ENCODE measurements around the gene TCTA. TPM values are rescaled to one million over a fixed set of nuclear protein-coding genes. Genes with fewer than 3 reads are reported as not detected.
A peak's percentile ranks its signal among the peaks of the same experiment; 100 is the strongest.

TCTA gene, protein sequence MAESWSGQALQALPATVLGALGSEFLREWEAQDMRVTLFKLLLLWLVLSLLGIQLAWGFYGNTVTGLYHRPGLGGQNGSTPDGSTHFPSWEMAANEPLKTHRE
- 15.7 and 36.6 TPM in 2 replicates for total RNA-seq (2011; cell fraction: chromatin; rRNA removed; ENCODE audit: low replicate concordance)
- 21.7 and 24.9 TPM in 2 replicates for total RNA-seq (2011; cell fraction: nucleolus; rRNA removed)
- total RNA-seq (2011; cell fraction: nucleoplasm; rRNA removed): 23.7 and 33.4 TPM in 2 replicates
- total RNA-seq (2014; rRNA removed) (6.5 and 8.0 TPM in 2 replicates), total RNA-seq (2014; rRNA removed; fragmentation: Illumina TruSeq; extraction: Trizol) (6.4 and 6.6 TPM in 2 replicates), total RNA-seq (2015; rRNA removed; fragmentation: Illumina TruSeq; extraction: Trizol) (7.5 and 8.3 TPM in 2 replicates), total RNA-seq (2021) (7.7 and 8.2 TPM in 2 replicates), polyA plus RNA-seq (2011; rRNA removed) (9.3 and 11.7 TPM in 2 replicates), polyA plus RNA-seq (2014; fragmentation: Illumina TruSeq; extraction: Trizol) (14.6 and 15.4 TPM in 2 replicates), polyA plus RNA-seq (2014; fragmentation: Nextera tagmentation; extraction: Ambion mirVana) (1 to 10 TPM; 4.0 to 4.2 TPM), polyA plus RNA-seq (2014; rRNA removed) (8.8 and 9.5 TPM in 2 replicates), polyA minus RNA-seq (2011; rRNA and poly(A)+ RNA removed) (7.7 and 9.8 TPM in 2 replicates), Bru-seq, nascent RNA (percentile 68 among the genes with signal in this experiment), BruChase-seq, experiment 1, labeled RNA remaining after a 2-hour chase (percentile 63 among the genes with signal in this experiment), BruChase-seq, experiment 2, labeled RNA remaining after a 6-hour chase (percentile 61 among the genes with signal in this experiment)
- polyA plus RNA-seq (2011; cell fraction: cytosol; rRNA removed): 15.7 and 16.0 TPM in 2 replicates
- 4.7 and 9.4 TPM in 2 replicates for polyA plus RNA-seq (2011; cell fraction: nucleus; rRNA removed)
- 10.3 and 13.8 TPM in 2 replicates for polyA plus RNA-seq (2012)
- 4.1 and 4.7 TPM in 2 replicates for polyA minus RNA-seq (2011; cell fraction: cytosol; rRNA and poly(A)+ RNA removed)
- 5.7 and 8.4 TPM in 2 replicates for polyA minus RNA-seq (2011; cell fraction: nucleus; rRNA and poly(A)+ RNA removed)
- long read RNA-seq, experiment 1, partial matches to known transcripts: 4 of 8 reads
- long read RNA-seq, experiment 1, other reads (novel, unspliced or antisense): 0 of 8 reads
- long read RNA-seq, experiment 2, transcript TCTA-201 (3 exons, 2,146 nt): major isoform, 5 of 9 reads
- long read RNA-seq, experiment 2, partial matches to known transcripts: 0 of 9 reads
- long read RNA-seq, experiment 2, other reads (novel, unspliced or antisense): 4 of 9 reads
- long read RNA-seq, experiment 3, partial matches to known transcripts: 1 of 5 reads
- long read RNA-seq, experiment 3, other reads (novel, unspliced or antisense): 0 of 5 reads

DNA sequence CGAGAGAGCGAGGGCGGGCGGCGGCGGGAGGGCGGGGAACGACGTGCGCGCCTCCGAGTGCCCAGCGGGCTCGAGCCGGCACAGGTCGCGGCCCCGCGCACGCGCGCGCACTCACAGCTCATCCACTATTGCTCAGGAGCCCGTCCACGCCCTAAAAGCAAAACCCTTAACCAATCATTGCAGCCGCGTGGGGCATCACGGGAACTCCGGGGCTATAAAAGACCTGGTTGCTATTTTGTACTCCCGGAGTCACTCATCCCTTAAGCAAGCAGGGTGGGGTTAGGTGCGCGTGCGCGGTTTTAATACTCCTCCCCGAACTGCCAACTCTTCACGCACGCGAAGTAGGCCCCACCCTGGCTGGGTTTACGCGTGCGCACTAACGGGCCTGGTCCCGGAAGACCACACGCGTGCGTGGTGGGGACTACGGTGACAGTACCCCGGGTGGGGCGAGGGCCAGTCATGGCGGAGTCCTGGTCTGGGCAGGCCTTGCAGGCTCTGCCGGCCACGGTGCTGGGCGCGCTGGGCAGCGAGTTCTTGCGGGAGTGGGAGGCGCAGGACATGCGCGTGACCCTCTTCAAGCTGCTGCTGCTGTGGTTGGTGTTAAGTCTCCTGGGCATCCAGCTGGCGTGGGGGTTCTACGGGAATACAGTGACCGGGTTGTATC is at the start of gene TCTA, which contains the start of gene RHOA:
TSS of gene TCTA (plus strand) at position 456 of the 664 bp plus-strand sequence. CDS start at position 460, 4 bp downstream.
TSS of gene RHOA (minus strand) at position 9 of the 664 bp plus-strand sequence. CDS start 36,387 bp downstream, outside the sequence.
- Histone ChIP-seq H3K79me2 (ENCODE audit: control insufficient read depth, insufficient read depth, low read length) (peaks cover 63% of the 10 kb centered on the region), H3K27ac (ENCODE audit: extremely low read depth, low read depth, low read length) (peak within 1 kb of the TSS; percentile 96), H3K36me3 (ENCODE audit: control insufficient read depth, insufficient read depth, low read length) (peaks cover 23% of the 10 kb centered on the region; the same call in 2 of the 3 replicates), H4K20me1 (replicated peaks; ENCODE audit: control insufficient read depth, insufficient read depth, low read length) (peaks cover 21% of the 10 kb centered on the region), H3K9ac (ENCODE audit: insufficient read depth in 1 of 2, low read depth in 2 of 2, low read length in 2 of 2) (peak within 1 kb of the TSS; percentile 96), H3K9me1 (ENCODE audit: control insufficient read depth, insufficient read depth, low read length) (no peaks in the 10 kb centered on the region), H3K4me2 (ENCODE audit: insufficient read depth, low read length) (peak within 1 kb of the TSS; percentile 94), H3K4me1 (replicated peaks in 1 of 2; ENCODE audit: control insufficient read depth in 2 of 2, insufficient read depth in 2 of 2, low read length in 2 of 2) (peaks cover 23 to 32% of the 10 kb centered on the region in 2 experiments; a peak in 4 of 5 replicates), H3K4me3 (peak within 1 kb of the TSS; percentile 91), H3K27me3 (ENCODE audit: control insufficient read depth in 2 of 2, insufficient read depth in 2 of 2, low read length in 2 of 2) (no peaks in the 10 kb centered on the region), H2AFZ (ENCODE audit: low read depth, low read length) (peak within 1 kb of the TSS; percentile 88), H3K9me3 (replicated peaks; ENCODE audit: control insufficient read depth, insufficient read depth, low read depth, low read length) (no peaks in the 10 kb centered on the region)
- BruUV-seq (replicated peaks): TSS peak; percentile 76
- intact Hi-C loops (cut with micrococcal nuclease) (loop anchor here (2.0 kb wide), 1 partner anchor 71 kb away; the partner anchor contains the start of gene USP4), in situ Hi-C loops (cut with MboI) (no loop called here)
- WGBS (ENCODE audit: insufficient coverage, low coverage, missing lambda C conversion rate): under 1% methylated on average over 31 of the region's 62 CpGs
- DNase-seq (ENCODE audit: extremely low read depth in 1 of 4, low spot score in 3 of 4) (peak; percentile 95 to 99 (median 98)), ATAC-seq (peak; percentile 91), FAIRE-seq (peak; percentile 98)
- CTCF ChIA-PET (ENCODE audit: low intra/inter-chr PET ratio): no interaction called here
- POLR2A ChIA-PET: interaction anchor here (0.5 to 1.4 kb wide), 16 partner anchors 10 to 390 kb away, joined by 3 to 10 read pairs (median 4); partner anchors contain the start of genes AMT, NICN1 and USP4
- no peak for TF ChIP-seq GATA2 (CRISPR knock-in tag; IDR thresholded peaks at IDR 0.05)
- no peak for TF ChIP-seq TBL1XR1 (IDR thresholded peaks at IDR 0.05; ENCODE audit: low read length in 2 of 2)
- no peak for TF ChIP-seq SMARCB1 (IDR thresholded peaks at IDR 0.05; ENCODE audit: insufficient read length, low read depth)
- TF ChIP-seq ZNF143 (CRISPR knock-in tag; IDR thresholded peaks at IDR 0.05): peak; percentile 72
- peak in 1 of 2 experiments; percentile 24; a peak in 1 of 4 replicates for TF ChIP-seq RCOR1 (IDR thresholded peaks at IDR 0.05; ENCODE audit: borderline replicate concordance in 1 of 2, low read depth in 2 of 2, low read length in 2 of 2)
- no peak for TF ChIP-seq SIX5 (IDR thresholded peaks at IDR 0.05; ENCODE audit: borderline replicate concordance in 1 of 2, insufficient read depth in 1 of 2, low read depth in 1 of 2, low read length in 2 of 2)
- 0 out of 2 replicates have a peak, but pooled peaks have one; percentile 19 for TF ChIP-seq MYNN (IDR thresholded peaks at IDR 0.05)
- no peak for TF ChIP-seq MYNN (CRISPR knock-in tag; IDR thresholded peaks at IDR 0.05)
- TF ChIP-seq, protein P1, sequence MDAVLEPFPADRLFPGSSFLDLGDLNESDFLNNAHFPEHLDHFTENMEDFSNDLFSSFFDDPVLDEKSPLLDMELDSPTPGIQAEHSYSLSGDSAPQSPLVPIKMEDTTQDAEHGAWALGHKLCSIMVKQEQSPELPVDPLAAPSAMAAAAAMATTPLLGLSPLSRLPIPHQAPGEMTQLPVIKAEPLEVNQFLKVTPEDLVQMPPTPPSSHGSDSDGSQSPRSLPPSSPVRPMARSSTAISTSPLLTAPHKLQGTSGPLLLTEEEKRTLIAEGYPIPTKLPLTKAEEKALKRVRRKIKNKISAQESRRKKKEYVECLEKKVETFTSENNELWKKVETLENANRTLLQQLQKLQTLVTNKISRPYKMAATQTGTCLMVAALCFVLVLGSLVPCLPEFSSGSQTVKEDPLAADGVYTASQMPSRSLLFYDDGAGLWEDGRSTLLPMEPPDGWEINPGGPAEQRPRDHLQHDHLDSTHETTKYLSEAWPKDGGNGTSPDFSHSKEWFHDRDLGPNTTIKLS (IDR thresholded peaks at IDR 0.05; ENCODE audit: borderline replicate concordance, low read depth): peak; percentile 76; the same call in 1 of the 2 replicates
- peak; percentile 58 to 90 (median 82) for TF ChIP-seq YY1 (IDR thresholded peaks at IDR 0.05; ENCODE audit: borderline replicate concordance in 1 of 3, control insufficient read depth in 1 of 3, extremely low read depth in 1 of 3, insufficient read depth in 3 of 3, insufficient read length in 1 of 3, insufficient replicate concordance in 2 of 3, low read depth in 1 of 3, low read length in 2 of 3)
- TF ChIP-seq ARID1B (IDR thresholded peaks at IDR 0.05): no peak
- no peak for TF ChIP-seq RBM39 (optimal IDR thresholded peaks at IDR 0.05; ENCODE audit: low read depth, low read length)
- TF ChIP-seq ZNF589 (CRISPR knock-in tag; IDR thresholded peaks at IDR 0.05; ENCODE audit: low read depth): peak; percentile 88; the same call in 1 of the 2 replicates
- no peak for TF ChIP-seq ETV1 (tag; conservative IDR thresholded peaks at IDR 0.05; ENCODE audit: low read depth)

All from K562 (cell line).